GM19324 (cell line): ENCODE results near the gene SYTL2.

ENCODE experiments used
- ATAC-seq: cut with Tn5 transposase; IDR thresholded peaks from one replicate; pipeline ENCODE4 v1.9.1; 2021; ENCODE audit warnings: mild to moderate bottlenecking, moderate library complexity; ENCODE audit not compliant: unreplicated experiment, low FRiP score

SYTL2 gene

GRCh38 chr11:85827748-85828639 lies 17.1 kb upstream of the SYTL2 start:
- no peak for ATAC-seq

GRCh38 chr11:85826116-85826855 lies 15.3 kb upstream of the SYTL2 start:
- peak; percentile 50 for ATAC-seq

- ATAC-seq, result no peak
These were observed 14.7 kb upstream of the SYTL2 start for GRCh38 chr11:85825616-85826015.

- no peak for ATAC-seq
These were observed 12.9 kb upstream of the SYTL2 start for GRCh38 chr11:85823816-85824215.

GRCh38 chr11:85822814-85823213 lies 11.9 kb upstream of the SYTL2 start:
- no peak for ATAC-seq

- no peak for ATAC-seq
These were observed 10.7 kb upstream of the SYTL2 start for GRCh38 chr11:85821636-85822035.

- no peak for ATAC-seq
These were observed 8.5 kb upstream of the SYTL2 start for GRCh38 chr11:85819441-85819840.

GRCh38 chr11:85815186-85815931 lies 4.4 kb upstream of the SYTL2 start:
- no peak for ATAC-seq

- no peak for ATAC-seq
These were observed 2.8 kb upstream of the SYTL2 start for GRCh38 chr11:85813721-85814120.

- ATAC-seq, result no peak
These were observed 683 bp upstream of the SYTL2 start for GRCh38 chr11:85811624-85812023.

- no peak for ATAC-seq
These were observed 445 bp downstream of the SYTL2 start for GRCh38 chr11:85810521-85810870.

- ATAC-seq, result no peak
These were observed 1.1 kb downstream of the SYTL2 start for GRCh38 chr11:85809863-85810262.

- ATAC-seq, result peak; percentile 61
These were observed 1.8 kb downstream of the SYTL2 start for GRCh38 chr11:85809191-85809590.

- ATAC-seq, result no peak
These were observed 4.1 kb downstream of the SYTL2 start for GRCh38 chr11:85806876-85807275.

GRCh38 chr11:85806016-85806415 lies 4.9 kb downstream of the SYTL2 start:
- ATAC-seq, result no peak

GRCh38 chr11:85805387-85805786 lies 5.6 kb downstream of the SYTL2 start:
- no peak for ATAC-seq

GRCh38 chr11:85803920-85804319 lies 7.0 kb downstream of the SYTL2 start:
- ATAC-seq, result no peak

- ATAC-seq, result no peak
These were observed 7.6 kb downstream of the SYTL2 start for GRCh38 chr11:85803303-85803702.

- ATAC-seq, result no peak
These were observed 9.4 kb downstream of the SYTL2 start for GRCh38 chr11:85801527-85801926.

- no peak for ATAC-seq
These were observed 10.2 kb downstream of the SYTL2 start for GRCh38 chr11:85800595-85801342.
